Measurements from ENCODE around the gene SLC43A2. TPM values are rescaled to one million over a fixed set of nuclear protein-coding genes. Genes with fewer than 3 reads are reported as not detected.
A peak's percentile ranks its signal among the peaks of the same experiment; 100 is the strongest.

Gene SLC43A2
- total and polyA plus RNA-seq, 2 of the 13 experiments (the other 11 are each of a cell fraction or from before 2014, with no cell fraction given) = 7.3 to 20.0 TPM

DNA sequence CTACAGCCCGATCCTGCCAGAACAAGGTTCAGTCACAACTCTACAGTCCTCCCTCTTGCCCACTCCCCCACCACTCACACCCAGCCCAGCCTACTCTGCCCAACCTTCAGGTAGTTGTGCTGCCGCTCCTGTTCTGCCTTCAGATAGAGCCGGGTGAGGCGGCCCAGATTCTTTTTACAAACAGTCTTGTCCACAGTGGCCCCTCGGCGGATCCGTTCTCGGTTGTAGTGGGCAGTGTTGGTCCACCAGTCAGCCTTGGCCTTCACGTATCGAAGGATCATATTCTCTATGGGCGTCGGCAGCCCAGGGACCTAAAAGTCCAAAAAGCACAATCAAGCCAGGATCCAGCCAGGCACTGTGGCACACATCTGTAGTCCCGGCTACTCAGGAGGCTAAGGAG is 47.8 kb upstream of the SLC43A2 start:
- H3K4me3 ChIP-seq (replicated peaks in 1 of 3; ENCODE audit: insufficient read depth in 1 of 3, low read depth in 2 of 3, low read length in 3 of 3) = no peak overlapping the region
- POLR2A ChIA-PET = no interaction called here
- BruUV-seq (replicated peaks) = no TSS peak
- no peak for ATAC-seq
- H3K4me2 ChIP-seq (ENCODE audit: low read depth, low read length) = no peak overlapping the region
- no peak for DNase-seq (ENCODE audit: low spot score)
- FAIRE-seq = no peak
- no peaks in the 10 kb centered on the region for H3K4me1 ChIP-seq (ENCODE audit: insufficient read depth, low read length)
- peaks cover 3% of the 10 kb centered on the region; the same call in 1 of the 2 replicates for H4K20me1 ChIP-seq (ENCODE audit: insufficient read depth, low read length)
- CTCF ChIA-PET (ENCODE audit: low intra/inter-chr PET ratio, low total read pairs) = no interaction called here
- no peak overlapping the region for H3K9ac ChIP-seq (ENCODE audit: insufficient read depth, low read depth, low read length)
- TF ChIP-seq RBFOX2 (IDR thresholded peaks at IDR 0.05; ENCODE audit: low read depth, low read length) (0 out of 2 replicates have a peak, but pooled peaks have one; percentile 27), ZNF644 (CRISPR knock-in tag; IDR thresholded peaks at IDR 0.05; ENCODE audit: low read depth) (no peak), ZNF124 (CRISPR knock-in tag; IDR thresholded peaks at IDR 0.05) (no peak)
- no peak overlapping the region for H3K27ac ChIP-seq (ENCODE audit: extremely low read length, insufficient read depth, low read length)
- H3K9me3 ChIP-seq (ENCODE audit: low read length) = no peaks in the 10 kb centered on the region
- WGBS (ENCODE audit: low lambda C conversion rate) = over 99% methylated on average over 13 of the region's 13 CpGs
- intact Hi-C loops (cut with micrococcal nuclease; ENCODE audit: unreplicated experiment) = no loop called here
- no peaks in the 10 kb centered on the region for H3K79me2 ChIP-seq (ENCODE audit: insufficient read depth, low read length)
- in situ Hi-C loops (cut with HindIII; ENCODE audit: extremely low pct_ligation_motif_present, low pct_unique_long_range_greater_than_20kb) = no loop called here
- peaks cover 63 to 92% of the 10 kb centered on the region in 2 experiments for H3K36me3 ChIP-seq (replicated peaks in 1 of 2; ENCODE audit: control insufficient read depth in 1 of 2, insufficient read depth in 2 of 2, low read length in 2 of 2)
- no peak overlapping the region for H2AFZ ChIP-seq (ENCODE audit: low read length)
- H3K27me3 ChIP-seq (ENCODE audit: control insufficient read depth in 1 of 2, insufficient read depth in 2 of 2, low read length in 2 of 2) = no peaks in the 10 kb centered on the region

GRCh38 chr17:1673041-1673785 is 44.6 kb upstream of the SLC43A2 start:
- no peaks in the 10 kb centered on the region for H3K79me2 ChIP-seq (ENCODE audit: insufficient read depth, low read length)
- H3K27me3 ChIP-seq (ENCODE audit: control insufficient read depth in 1 of 2, insufficient read depth in 2 of 2, low read length in 2 of 2) = no peaks in the 10 kb centered on the region
- no peak for ATAC-seq
- peaks cover 43 to 86% of the 10 kb centered on the region in 2 experiments for H3K36me3 ChIP-seq (replicated peaks in 1 of 2; ENCODE audit: control insufficient read depth in 1 of 2, insufficient read depth in 2 of 2, low read length in 2 of 2)
- no TSS peak for BruUV-seq (replicated peaks)
- TF ChIP-seq RBM22 (optimal IDR thresholded peaks at IDR 0.05; ENCODE audit: low read length) (peak; percentile 48), RBFOX2 (IDR thresholded peaks at IDR 0.05; ENCODE audit: low read depth, low read length) (peak; percentile 29; the same call in 1 of the 2 replicates), ARID4A (CRISPR knock-in tag; IDR thresholded peaks at IDR 0.05; ENCODE audit: borderline replicate concordance) (0 out of 2 replicates have a peak, but pooled peaks have one; percentile 24), AGO2 (optimal IDR thresholded peaks at IDR 0.05; ENCODE audit: low read depth, low read length) (peak; percentile 50), POLR2A (IDR thresholded peaks at IDR 0.05; ENCODE audit: insufficient read depth in 1 of 2, low read depth in 2 of 2, low read length in 2 of 2) (0 out of 4 replicates have a peak, but pooled peaks of 1 of the 2 experiments have one; percentile 12)
- TF ChIP-seq, protein P1, sequence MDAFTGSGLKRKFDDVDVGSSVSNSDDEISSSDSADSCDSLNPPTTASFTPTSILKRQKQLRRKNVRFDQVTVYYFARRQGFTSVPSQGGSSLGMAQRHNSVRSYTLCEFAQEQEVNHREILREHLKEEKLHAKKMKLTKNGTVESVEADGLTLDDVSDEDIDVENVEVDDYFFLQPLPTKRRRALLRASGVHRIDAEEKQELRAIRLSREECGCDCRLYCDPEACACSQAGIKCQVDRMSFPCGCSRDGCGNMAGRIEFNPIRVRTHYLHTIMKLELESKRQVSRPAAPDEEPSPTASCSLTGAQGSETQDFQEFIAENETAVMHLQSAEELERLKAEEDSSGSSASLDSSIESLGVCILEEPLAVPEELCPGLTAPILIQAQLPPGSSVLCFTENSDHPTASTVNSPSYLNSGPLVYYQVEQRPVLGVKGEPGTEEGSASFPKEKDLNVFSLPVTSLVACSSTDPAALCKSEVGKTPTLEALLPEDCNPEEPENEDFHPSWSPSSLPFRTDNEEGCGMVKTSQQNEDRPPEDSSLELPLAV (CRISPR knock-in tag; conservative IDR thresholded peaks at IDR 0.05; ENCODE audit: low read depth) = no peak
- no peak overlapping the region for H3K27ac ChIP-seq (ENCODE audit: extremely low read length, insufficient read depth, low read length)
- no peak for DNase-seq (ENCODE audit: low spot score)
- H2AFZ ChIP-seq (ENCODE audit: low read length) = no peak overlapping the region
- no peak overlapping the region for H3K9ac ChIP-seq (ENCODE audit: insufficient read depth, low read depth, low read length)
- CTCF ChIA-PET (ENCODE audit: low intra/inter-chr PET ratio, low total read pairs) = no interaction called here
- intact Hi-C loops (cut with micrococcal nuclease; ENCODE audit: unreplicated experiment) (no loop called here), in situ Hi-C loops (cut with HindIII; ENCODE audit: extremely low pct_ligation_motif_present, low pct_unique_long_range_greater_than_20kb) (no loop called here)
- no peaks in the 10 kb centered on the region for H3K4me1 ChIP-seq (ENCODE audit: insufficient read depth, low read length)
- no peak for FAIRE-seq
- H4K20me1 ChIP-seq (ENCODE audit: insufficient read depth, low read length) = peaks cover 13% of the 10 kb centered on the region
- 97% methylated on average over 22 of the region's 26 CpGs for WGBS (ENCODE audit: low lambda C conversion rate)
- POLR2A ChIA-PET = interaction anchor here (1.5 kb wide), 1 partner anchor 41 kb away, joined by 3 read pairs; no protein-coding TSS in a partner anchor
- no peaks in the 10 kb centered on the region for H3K9me3 ChIP-seq (ENCODE audit: low read length)
- H3K4me2 ChIP-seq (ENCODE audit: low read depth, low read length) = no peak overlapping the region
- H3K4me3 ChIP-seq (replicated peaks in 1 of 3; ENCODE audit: insufficient read depth in 1 of 3, low read depth in 2 of 3, low read length in 3 of 3) = no peak overlapping the region

Measured in HepG2 (cell line).